PC-9 (cell line): ENCODE data around the gene FOXP1. TPM values are rescaled to one million over a fixed set of nuclear protein-coding genes. Genes with fewer than 3 reads are reported as not detected.

Source experiments
- BruUV-seq: library from RNA; stranded (reverse); fragments of 400-500 nt; replicated peaks from 2 replicates; lab custom pipeline; 2021; lab: Mats Ljungman, UMichigan
- CTCF ChIA-PET: fragments of 300-600 bp; sonication (Branson Sonifier 250); formaldehyde crosslinking; loops from one replicate; lab custom pipeline; 2022; ENCODE audit warnings: antibody characterized with exemption; lab: Charles Lee
- POLR2A ChIA-PET: fragments of 300-600 bp; sonication (Branson Sonifier 250); formaldehyde crosslinking; loops from one replicate; lab custom pipeline; 2022; ENCODE audit warnings: antibody characterized with exemption; ENCODE audit not compliant: unreplicated experiment; lab: Charles Lee
- DNase-seq, 2 experiments: peaks; one replicate each; pipeline versions ENCODE4 v3.0.0 to v3.0.0-alpha.2; 2015 to 2022; ENCODE audit warnings: mixed read lengths in 1 of 2
- H2AFZ ChIP-seq: fragments of 200-600 bp; sonication (generic); 2 replicates; pipeline ENCODE4 v1.8.1; 2017; ENCODE audit warnings: antibody characterized with exemption
- H3F3A ChIP-seq: fragments of 200-600 bp; sonication (generic); 2 replicates; pipeline ENCODE4 v1.8.1; 2017; ENCODE audit warnings: antibody characterized with exemption, mild to moderate bottlenecking, low read depth; ENCODE audit not compliant: insufficient read depth
- H3K27ac ChIP-seq: fragments of 200-600 bp; sonication (generic); 2 replicates; pipeline ENCODE4 v1.6.1; 2016; ENCODE audit warnings: mixed run types
- H3K27me3 ChIP-seq: fragments of 200-600 bp; sonication (generic); 2 replicates; pipeline ENCODE4 v1.6.1; 2016; ENCODE audit warnings: low read depth, mixed run types; ENCODE audit not compliant: insufficient read depth
- H3K36me3 ChIP-seq: fragments of 200-600 bp; sonication (generic); 2 replicates; pipeline ENCODE4 v1.6.1; 2016; ENCODE audit warnings: low read depth, mixed run types
- H3K4me1 ChIP-seq: fragments of 200-600 bp; sonication (generic); replicated peaks from 2 replicates; pipeline ENCODE4 v1.6.1; 2016; ENCODE audit warnings: mixed run types; ENCODE audit not compliant: insufficient read depth
- H3K4me2 ChIP-seq: fragments of 200-600 bp; sonication (generic); 2 replicates; pipeline ENCODE4 v1.6.1; 2017; ENCODE audit warnings: mixed run types
- H3K4me3 ChIP-seq: fragments of 200-600 bp; sonication (generic); 2 replicates; pipeline ENCODE4 v1.6.1; 2016; ENCODE audit warnings: mixed run types
- H3K79me2 ChIP-seq: fragments of 200-600 bp; sonication (generic); 2 replicates; pipeline ENCODE4 v1.6.1; 2017; ENCODE audit warnings: low read depth, mixed run types
- H3K9me2 ChIP-seq: fragments of 200-600 bp; sonication (generic); 2 replicates; pipeline ENCODE4 v1.8.1; 2017; ENCODE audit warnings: mild to moderate bottlenecking; ENCODE audit not compliant: insufficient read depth
- H3K9me3 ChIP-seq: fragments of 200-600 bp; sonication (generic); 2 replicates; pipeline ENCODE4 v1.8.1; 2016; ENCODE audit warnings: low read depth; ENCODE audit not compliant: insufficient read depth
- H4K20me1 ChIP-seq: fragments of 200-600 bp; sonication (generic); 2 replicates; pipeline ENCODE4 v1.8.1; 2017; ENCODE audit not compliant: insufficient read depth
- EZH2 ChIP-seq: fragments of 200-600 bp; sonication (generic); IDR thresholded peaks from 2 replicates; pipeline ENCODE4 v1.8.0; 2017; ENCODE audit warnings: antibody characterized with exemption, low read depth
- intact Hi-C: fragments of 100-400 bp; cut with micrococcal nuclease; formaldehyde crosslinking; loops from one replicate; pipeline ENCODE4 v1.10.0; 2022; ENCODE audit not compliant: unreplicated experiment
- total RNA-seq: library from RNA; stranded (reverse); gene quantifications from 2 replicates; pipeline ENCODE4 v1.2.3, GENCODE V29; 2021
- TF ChIP-seq, protein P1 (sequence below): fragments of 200-600 bp; sonication (generic); conservative IDR thresholded peaks from 2 replicates; pipeline ENCODE4 v1.6.1; 2017; ENCODE audit warnings: mixed run types, antibody characterized with exemption, mild to moderate bottlenecking, moderate library complexity

Gene FOXP1
- total RNA-seq, 1 experiment from 2014 or later: 33.3 TPM

DNA sequence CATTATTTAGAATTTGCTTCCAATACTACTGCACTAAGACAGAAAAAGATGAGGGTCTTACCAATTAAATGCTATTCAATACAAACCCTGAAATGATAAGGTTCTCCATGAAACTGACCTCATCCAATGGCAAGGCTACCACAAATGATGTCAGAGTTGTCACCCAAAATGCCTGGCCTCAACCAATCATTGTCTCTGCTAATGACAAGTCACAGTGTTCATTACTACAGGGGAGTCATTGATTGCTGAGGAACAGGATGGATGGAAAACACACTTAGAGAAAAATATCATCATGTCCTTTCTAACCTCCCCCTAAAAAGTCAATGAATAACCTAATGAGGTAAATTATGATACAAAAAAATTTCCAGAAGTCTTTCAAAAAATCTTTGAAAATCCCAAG, 91.0 kb downstream of the FOXP1 start:
- H3K4me3 ChIP-seq: no peak overlapping the region
- POLR2A ChIA-PET: no interaction called here
- intact Hi-C loops: no loop called here
- DNase-seq: no peak
- H3K27me3 ChIP-seq: no peaks in the 10 kb centered on the region
- no peak overlapping the region for H2AFZ ChIP-seq
- H3K79me2 ChIP-seq: no peaks in the 10 kb centered on the region
- H3K9me2 ChIP-seq: no peaks in the 10 kb centered on the region
- peaks cover 3% of the 10 kb centered on the region; the same call in 1 of the 2 replicates for H3K36me3 ChIP-seq
- H3K9me3 ChIP-seq: 0 out of 2 replicates have a peak, but pooled peaks cover 8% of the 10 kb centered on the region
- TF ChIP-seq, protein P1, sequence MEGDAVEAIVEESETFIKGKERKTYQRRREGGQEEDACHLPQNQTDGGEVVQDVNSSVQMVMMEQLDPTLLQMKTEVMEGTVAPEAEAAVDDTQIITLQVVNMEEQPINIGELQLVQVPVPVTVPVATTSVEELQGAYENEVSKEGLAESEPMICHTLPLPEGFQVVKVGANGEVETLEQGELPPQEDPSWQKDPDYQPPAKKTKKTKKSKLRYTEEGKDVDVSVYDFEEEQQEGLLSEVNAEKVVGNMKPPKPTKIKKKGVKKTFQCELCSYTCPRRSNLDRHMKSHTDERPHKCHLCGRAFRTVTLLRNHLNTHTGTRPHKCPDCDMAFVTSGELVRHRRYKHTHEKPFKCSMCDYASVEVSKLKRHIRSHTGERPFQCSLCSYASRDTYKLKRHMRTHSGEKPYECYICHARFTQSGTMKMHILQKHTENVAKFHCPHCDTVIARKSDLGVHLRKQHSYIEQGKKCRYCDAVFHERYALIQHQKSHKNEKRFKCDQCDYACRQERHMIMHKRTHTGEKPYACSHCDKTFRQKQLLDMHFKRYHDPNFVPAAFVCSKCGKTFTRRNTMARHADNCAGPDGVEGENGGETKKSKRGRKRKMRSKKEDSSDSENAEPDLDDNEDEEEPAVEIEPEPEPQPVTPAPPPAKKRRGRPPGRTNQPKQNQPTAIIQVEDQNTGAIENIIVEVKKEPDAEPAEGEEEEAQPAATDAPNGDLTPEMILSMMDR: no peak
- no peak for TF ChIP-seq EZH2
- CTCF ChIA-PET: no interaction called here
- H3K4me2 ChIP-seq: no peak overlapping the region
- no TSS peak for BruUV-seq
- H3K27ac ChIP-seq: no peak overlapping the region
- H3K4me1 ChIP-seq: peaks cover 19% of the 10 kb centered on the region
- peaks cover 10% of the 10 kb centered on the region; the same call in 1 of the 2 replicates for H3F3A ChIP-seq
- no peaks in the 10 kb centered on the region for H4K20me1 ChIP-seq

- Histone ChIP-seq H3K9me3 (0 out of 2 replicates have a peak, but pooled peaks cover 8% of the 10 kb centered on the region), H2AFZ (no peak overlapping the region), H3K36me3 (peaks cover 3% of the 10 kb centered on the region; the same call in 1 of the 2 replicates), H3K4me3 (no peak overlapping the region), H3K27me3 (no peaks in the 10 kb centered on the region), H3K27ac (no peak overlapping the region), H4K20me1 (no peaks in the 10 kb centered on the region), H3K4me2 (no peak overlapping the region), H3K4me1 (peaks cover 13% of the 10 kb centered on the region), H3F3A (peaks cover 6% of the 10 kb centered on the region; the same call in 1 of the 2 replicates), H3K9me2 (no peaks in the 10 kb centered on the region), H3K79me2 (no peaks in the 10 kb centered on the region)
- DNase-seq: no peak
- BruUV-seq: no TSS peak
- intact Hi-C loops: no loop called here
- no peak for TF ChIP-seq EZH2
- TF ChIP-seq, protein P1: no peak
- ChIA-PET POLR2A (no interaction called here), CTCF (no interaction called here)
These were observed 92.3 kb downstream of the FOXP1 start for GRCh38 chr3:71491154-71491752.

GRCh38 chr3:71490692-71491091, 92.8 kb downstream of the FOXP1 start:
- H3K4me1 ChIP-seq: peaks cover 8% of the 10 kb centered on the region
- TF ChIP-seq, protein P1: no peak
- H3K27ac ChIP-seq: no peak overlapping the region
- H2AFZ ChIP-seq: no peak overlapping the region
- no peaks in the 10 kb centered on the region for H4K20me1 ChIP-seq
- H3F3A ChIP-seq: 0 out of 2 replicates have a peak, but pooled peaks cover 1% of the 10 kb centered on the region
- no TSS peak for BruUV-seq
- no peaks in the 10 kb centered on the region for H3K27me3 ChIP-seq
- intact Hi-C loops: no loop called here
- no peak overlapping the region for H3K4me2 ChIP-seq
- no peak for DNase-seq
- H3K79me2 ChIP-seq: no peaks in the 10 kb centered on the region
- peaks cover 3% of the 10 kb centered on the region; the same call in 1 of the 2 replicates for H3K36me3 ChIP-seq
- H3K9me3 ChIP-seq: 0 out of 2 replicates have a peak, but pooled peaks cover 8% of the 10 kb centered on the region
- no peak overlapping the region for H3K4me3 ChIP-seq
- ChIA-PET POLR2A (no interaction called here), CTCF (no interaction called here)
- H3K9me2 ChIP-seq: no peaks in the 10 kb centered on the region
